HG03520 (cell line): Measurements from ENCODE around the gene SLIT2.

Experiments used
- ATAC-seq: cut with Tn5 transposase; IDR thresholded peaks from one replicate; pipeline ENCODE4 v1.9.1; 2021; ENCODE audit warnings: mild to moderate bottlenecking, moderate library complexity; ENCODE audit not compliant: unreplicated experiment

The SLIT2 gene

GRCh38 chr4:20251796-20252655 lies at the start of gene SLIT2:
TSS of gene SLIT2 (plus strand) at chr4:20251905. CDS start at chr4:20253816, 1,911 bp downstream.
- peak; percentile 78 for ATAC-seq

DNA sequence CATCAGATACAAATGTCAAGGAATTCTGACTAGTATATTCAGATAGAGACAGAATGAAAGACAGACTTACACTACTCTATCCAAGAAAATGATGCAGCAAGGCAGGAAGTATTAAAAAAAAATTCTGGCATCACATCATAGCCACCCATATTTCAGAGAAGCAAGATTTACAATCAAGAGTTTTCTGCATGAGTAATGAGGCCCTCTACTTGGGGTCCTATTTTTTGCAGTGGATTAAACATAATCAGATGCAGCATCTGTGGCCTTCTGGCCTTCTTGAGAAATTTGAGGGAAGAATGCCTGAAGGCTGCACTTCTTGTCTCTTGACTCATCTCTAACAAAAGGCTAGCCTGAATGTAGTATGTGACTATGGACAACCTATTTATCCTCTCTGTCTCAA lies 48.2 kb upstream of the SLIT2 start:
- no peak for ATAC-seq

GRCh38 chr4:20217521-20217920 lies 34.2 kb upstream of the SLIT2 start:
- no peak for ATAC-seq

DNA sequence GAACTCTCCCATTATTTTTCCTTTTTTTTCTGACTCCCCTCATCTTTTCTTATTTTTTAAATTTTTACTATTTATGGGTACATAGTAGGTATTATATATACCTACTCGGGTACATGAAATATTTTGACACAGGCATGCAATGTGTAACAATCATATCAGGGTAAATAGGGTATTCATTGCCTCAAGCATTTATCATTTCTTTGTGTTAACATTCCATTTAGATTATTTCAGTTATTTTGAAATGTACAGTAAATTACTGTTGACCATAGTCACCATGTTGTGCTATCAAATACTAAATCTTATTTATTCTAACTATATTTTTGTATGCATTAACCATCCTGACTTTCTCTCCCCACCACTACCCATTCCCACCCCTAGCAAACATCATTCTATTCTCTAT lies 33.8 kb upstream of the SLIT2 start:
- ATAC-seq = no peak

DNA sequence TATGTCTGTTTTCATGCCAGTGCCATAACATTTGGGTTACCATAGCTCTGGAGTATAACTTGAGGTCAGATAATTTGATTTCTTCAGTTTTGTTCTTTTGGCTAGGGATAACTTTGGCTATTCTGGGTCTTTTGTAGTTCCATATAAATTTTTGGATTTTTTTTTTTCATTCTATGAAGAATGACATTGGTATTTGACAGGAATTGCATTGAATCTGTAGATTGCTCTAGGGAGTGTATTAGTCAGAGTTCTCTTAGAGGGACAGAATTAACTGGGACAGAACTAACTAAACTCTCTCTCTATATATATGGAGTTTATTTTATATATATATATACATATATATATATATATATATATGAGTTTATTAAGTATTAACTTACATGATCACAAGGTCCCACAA lies 32.2 kb upstream of the SLIT2 start:
- no peak for ATAC-seq

GRCh38 chr4:20237894-20238537 lies 13.7 kb upstream of the SLIT2 start:
- ATAC-seq = no peak

GRCh38 chr4:20248155-20248558 lies 3.5 kb upstream of the SLIT2 start:
- no peak for ATAC-seq

DNA sequence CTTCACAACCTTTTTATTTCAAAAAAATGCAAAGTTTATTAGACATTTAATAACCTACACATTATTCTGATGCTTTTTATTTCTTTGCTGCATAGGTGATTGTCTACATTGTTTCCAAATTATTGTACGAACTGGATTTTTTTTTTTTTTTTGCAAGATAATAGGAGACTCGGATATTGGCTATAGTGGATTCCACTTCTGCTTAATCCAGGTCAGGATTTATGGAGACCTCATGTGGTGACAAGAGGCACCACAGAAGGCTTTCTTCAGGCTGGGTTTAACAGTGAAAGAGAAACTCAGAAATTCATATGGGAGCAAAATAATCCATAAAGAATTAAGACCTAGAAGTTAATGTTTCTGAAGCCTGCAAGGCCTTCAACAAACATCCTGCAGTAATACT lies 2.4 kb upstream of the SLIT2 start:
- no peak for ATAC-seq

DNA sequence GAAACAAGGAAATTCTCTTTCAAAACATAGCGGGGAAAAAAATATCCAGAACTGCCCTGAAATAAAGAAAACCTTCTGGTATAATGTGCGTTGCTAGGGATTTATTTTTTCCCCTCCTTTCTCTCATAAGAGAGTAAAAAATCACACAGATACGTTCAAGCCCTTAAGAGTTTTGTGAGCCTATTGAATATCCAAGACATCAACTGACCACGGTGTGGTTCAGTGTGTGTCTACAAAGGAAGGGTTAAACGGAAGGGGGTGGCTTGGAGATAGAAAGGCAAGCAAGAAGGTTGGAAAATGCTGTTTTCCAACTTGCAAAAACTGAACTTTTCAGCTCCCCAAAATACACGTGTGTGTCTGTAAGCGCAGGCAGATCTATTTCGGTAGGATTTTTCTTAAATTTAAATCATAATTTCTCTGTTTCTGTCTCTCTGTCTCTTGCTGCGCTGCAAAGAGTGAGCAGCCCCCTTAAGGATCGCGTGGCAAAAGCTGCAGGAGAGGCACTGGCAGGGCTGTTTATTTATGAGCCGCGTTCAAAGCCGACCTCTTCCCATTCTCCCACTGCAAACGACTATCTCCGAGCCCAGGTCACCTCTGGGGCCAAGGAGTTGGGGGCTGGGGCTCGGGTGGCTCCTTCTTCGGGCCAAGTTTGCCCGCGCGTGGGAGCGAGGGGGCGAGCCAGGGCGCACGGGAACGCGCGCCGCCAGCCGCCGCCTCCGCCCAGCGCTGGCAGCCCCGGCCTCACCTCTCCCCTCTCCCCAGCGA lies 492 bp upstream of the SLIT2 start:
- no peak for ATAC-seq

- no peak for ATAC-seq
Observed at GRCh38 chr4:20252656-20253282, 1.1 kb downstream of the SLIT2 start.

DNA sequence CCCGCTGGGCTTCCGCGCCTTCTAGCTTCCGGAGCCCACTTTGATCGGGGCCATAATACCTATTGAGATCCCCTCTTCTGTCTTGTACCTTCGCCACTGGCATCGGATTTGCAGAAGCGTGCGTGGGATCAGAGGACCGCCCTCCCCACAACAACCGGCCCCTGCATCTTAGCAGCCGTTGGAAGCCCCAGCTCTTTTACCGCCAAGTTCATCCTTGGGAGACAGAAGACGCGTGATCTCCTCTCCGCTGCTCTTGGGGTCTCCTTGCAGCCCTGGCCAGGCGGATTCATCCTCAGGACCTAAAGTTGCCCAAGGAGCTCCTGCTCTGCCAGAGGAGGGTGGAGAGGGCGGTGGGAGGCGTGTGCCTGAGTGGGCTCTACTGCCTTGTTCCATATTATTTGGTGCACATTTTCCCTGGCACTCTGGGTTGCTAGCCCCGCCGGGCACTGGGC lies 1.6 kb downstream of the SLIT2 start:
- ATAC-seq = no peak

- no peak for ATAC-seq
Observed at GRCh38 chr4:20253735-20254409, 2.2 kb downstream of the SLIT2 start.

DNA sequence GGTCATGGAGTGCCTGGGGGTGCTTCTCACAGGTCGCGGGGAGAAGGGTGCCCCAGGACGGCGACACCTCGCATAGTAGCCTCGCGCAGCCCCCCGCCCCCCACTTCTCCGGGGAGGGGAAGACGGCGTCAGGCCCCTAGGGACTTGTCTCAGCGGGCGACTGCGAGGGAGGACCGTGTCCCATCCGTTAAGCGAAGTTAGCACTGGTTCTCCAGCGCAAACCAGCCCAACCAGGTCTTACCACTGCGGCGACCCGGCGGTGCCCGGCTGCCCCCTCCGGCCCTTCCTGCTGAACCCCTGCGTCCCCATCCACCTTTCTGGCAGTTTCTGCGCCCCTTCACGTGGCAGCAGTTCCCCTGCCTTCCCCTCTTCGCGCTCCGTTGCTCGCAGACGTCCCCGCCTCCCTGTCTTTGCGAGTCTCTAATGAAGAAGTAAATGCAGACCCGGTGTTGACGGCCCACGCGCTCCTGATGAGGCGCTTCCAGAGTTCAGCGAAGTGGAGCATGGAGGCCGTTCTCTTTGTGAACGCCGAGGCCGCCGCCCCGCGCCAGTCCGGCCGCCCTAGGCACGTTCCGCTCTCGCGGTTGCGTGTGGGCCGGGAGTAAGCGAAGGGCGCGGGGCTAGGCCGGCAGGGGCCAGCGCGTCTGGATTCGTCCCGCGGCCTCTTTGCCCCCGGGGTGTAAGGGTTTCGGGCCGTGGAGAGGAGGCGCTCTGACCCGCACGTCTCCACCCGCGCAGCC lies 3.0 kb downstream of the SLIT2 start:
- ATAC-seq = no peak

GRCh38 chr4:20255251-20255586 lies 3.5 kb downstream of the SLIT2 start:
- ATAC-seq = no peak

DNA sequence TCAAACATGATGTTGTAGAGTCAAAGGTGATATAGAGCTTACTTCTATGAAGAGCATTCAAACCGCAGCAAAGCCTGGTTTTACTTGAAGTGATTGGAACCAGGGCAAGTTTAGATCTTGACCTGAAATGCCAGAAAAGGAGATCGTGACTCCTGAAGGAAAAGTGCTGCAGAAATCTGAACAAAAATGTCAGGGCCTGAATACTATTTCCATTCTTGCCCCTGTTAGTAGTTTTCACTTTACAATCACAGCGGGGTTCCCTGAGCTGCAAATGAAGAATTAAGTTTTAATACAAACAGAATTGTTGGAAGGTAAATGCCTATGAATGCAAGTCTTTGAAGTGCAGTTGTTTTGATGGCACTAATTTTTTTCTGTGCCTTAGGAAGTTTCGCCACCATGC lies 4.1 kb downstream of the SLIT2 start:
- no peak for ATAC-seq

DNA sequence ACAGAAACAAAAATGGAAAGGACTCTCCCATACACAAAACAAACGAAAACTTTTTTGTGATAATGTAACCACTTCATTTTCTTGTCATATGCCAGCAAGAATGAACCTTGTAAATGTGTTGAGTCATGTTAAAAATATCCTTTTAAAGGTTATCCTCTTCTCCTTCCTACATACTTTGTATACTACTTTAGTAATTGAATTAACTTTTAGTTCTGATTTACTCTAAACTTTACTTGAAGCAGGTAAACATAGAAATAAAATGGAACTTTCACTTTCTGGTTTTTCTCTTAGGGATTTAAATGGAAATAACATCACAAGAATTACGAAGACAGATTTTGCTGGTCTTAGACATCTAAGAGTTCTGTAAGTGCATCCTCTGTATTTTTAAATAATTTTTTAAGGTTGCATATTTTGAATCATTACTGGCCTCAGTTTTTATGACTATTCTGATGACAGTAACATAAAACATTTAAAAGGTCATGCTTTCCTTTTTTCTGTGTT lies 4.7 kb downstream of the SLIT2 start:
- ATAC-seq = no peak

- no peak for ATAC-seq
Observed at GRCh38 chr4:20259707-20260106, 8.0 kb downstream of the SLIT2 start.

GRCh38 chr4:20260821-20261220 lies 9.1 kb downstream of the SLIT2 start:
- ATAC-seq = no peak

DNA sequence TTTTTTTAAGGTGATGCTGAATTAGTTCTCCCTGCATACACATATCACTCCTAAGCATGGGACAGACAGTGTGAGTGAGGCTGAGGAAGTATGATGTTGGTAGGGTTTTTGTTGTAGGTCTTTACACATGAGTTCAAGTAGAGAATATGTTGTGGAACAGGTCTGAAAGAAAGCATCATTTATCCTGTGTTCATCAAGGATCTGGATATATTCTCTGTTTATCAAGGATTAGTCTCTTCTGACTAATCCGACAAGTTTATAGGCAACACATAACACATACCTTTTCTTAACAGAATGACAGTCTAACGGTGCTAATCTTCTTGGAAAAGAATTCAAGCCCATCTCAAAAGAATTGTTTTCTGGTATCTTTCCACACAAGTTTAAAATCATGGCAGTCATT lies 10.5 kb downstream of the SLIT2 start:
- no peak for ATAC-seq

- ATAC-seq = no peak
Observed at GRCh38 chr4:20264688-20265087, 13.0 kb downstream of the SLIT2 start.
